Liver (tissue), 9 donors: Measurements from ENCODE around the gene GAP43. TPM values are rescaled to one million over a fixed set of nuclear protein-coding genes. Genes with fewer than 3 reads are reported as not detected.

ENCODE experiments used
- DNase-seq: peaks from one replicate; pipeline ENCODE4 v3.0.0-alpha.2; 2017; ENCODE audit warnings: low spot score
- H3K27ac ChIP-seq, 2 donors: one replicate each; pipeline ENCODE4 v1.7.0; 2013; ENCODE audit warnings: inconsistent platforms in 2 of 2, low read length in 2 of 2, control low read depth in 1 of 2, low read depth in 1 of 2, mild to moderate bottlenecking in 1 of 2
- H3K27me3 ChIP-seq, 4 donors: one replicate each; pipeline versions ENCODE4 v1.6.1 to v1.7.0; 2013; ENCODE audit warnings: low read length in 3 of 4, inconsistent platforms in 1 of 4, mild to moderate bottlenecking in 1 of 4, moderate library complexity in 1 of 4; ENCODE audit not compliant: control insufficient read depth in 4 of 4, insufficient read depth in 4 of 4
- H3K36me3 ChIP-seq, 4 donors: one replicate each; pipeline versions ENCODE4 v1.6.1 to v1.7.0; 2013; ENCODE audit warnings: low read length in 3 of 4, mild to moderate bottlenecking in 3 of 4, low read depth in 1 of 4, moderate library complexity in 1 of 4; ENCODE audit not compliant: control insufficient read depth in 4 of 4, insufficient read depth in 3 of 4
- H3K4me1 ChIP-seq, 4 donors: one replicate each; pipeline versions ENCODE4 v1.6.1 to v1.7.0; 2013; ENCODE audit warnings: low read length in 3 of 4, mild to moderate bottlenecking in 3 of 4, moderate library complexity in 1 of 4; ENCODE audit not compliant: control insufficient read depth in 4 of 4, insufficient read depth in 4 of 4
- H3K4me3 ChIP-seq, 3 donors: one replicate each; pipeline versions ENCODE4 v1.6.1 to v1.7.0; 2013; ENCODE audit warnings: low read length in 3 of 3, control low read depth in 1 of 3, low read depth in 1 of 3, mild to moderate bottlenecking in 1 of 3
- H3K9ac ChIP-seq, 2 donors: one replicate each; pipeline ENCODE4 v1.7.0; 2013; ENCODE audit warnings: low read length in 2 of 2, mild to moderate bottlenecking in 2 of 2, moderate library complexity in 2 of 2, control low read depth in 1 of 2, low read depth in 1 of 2
- H3K9me3 ChIP-seq, 4 donors: one replicate each; pipeline versions ENCODE4 v1.6.1 to v1.7.0; 2013; ENCODE audit warnings: low read length in 3 of 4; ENCODE audit not compliant: control insufficient read depth in 4 of 4
- ATF3 ChIP-seq: IDR thresholded peaks from 2 replicates; pipeline ENCODE4 v1.6.1; 2016; ENCODE audit warnings: antibody characterized with exemption
- CTCF ChIP-seq: fragments of 150-350 bp; IDR thresholded peaks from 2 replicates; pipeline ENCODE4 v1.5.1; 2017; ENCODE audit warnings: improper control_type of control experiment, low read depth, low read length; ENCODE audit not compliant: missing input control
- EGR1 ChIP-seq, 2 donors: IDR thresholded peaks; 2 replicates each; pipeline ENCODE4 v1.6.1; 2016 to 2018; ENCODE audit warnings: antibody characterized with exemption in 2 of 2, low read depth in 2 of 2
- FOXA1 ChIP-seq: IDR thresholded peaks from 2 replicates; pipeline ENCODE4 v1.6.1; 2016; ENCODE audit warnings: antibody characterized with exemption
- FOXA2 ChIP-seq: IDR thresholded peaks from 2 replicates; pipeline ENCODE4 v1.6.1; 2016; ENCODE audit warnings: antibody characterized with exemption
- GABPA ChIP-seq, 2 donors: IDR thresholded peaks in 1 of 2; conservative IDR thresholded peaks in 1 of 2; 2 replicates each; pipeline ENCODE4 v1.6.1; 2016; ENCODE audit warnings: antibody characterized with exemption in 2 of 2, mild to moderate bottlenecking in 1 of 2, moderate library complexity in 1 of 2
- HNF4A ChIP-seq, 2 donors: conservative IDR thresholded peaks; 2 replicates each; pipeline ENCODE4 v1.6.1; 2016; ENCODE audit warnings: antibody characterized with exemption in 2 of 2, mild to moderate bottlenecking in 2 of 2
- HNF4G ChIP-seq: IDR thresholded peaks from 2 replicates; pipeline ENCODE4 v1.6.1; 2016; ENCODE audit warnings: antibody characterized with exemption
- JUND ChIP-seq, 2 donors: IDR thresholded peaks; 2 replicates each; pipeline ENCODE4 v1.6.1; 2016; ENCODE audit warnings: antibody characterized with exemption in 2 of 2
- MAX ChIP-seq: IDR thresholded peaks from 2 replicates; pipeline ENCODE4 v1.6.1; 2016; ENCODE audit warnings: antibody characterized with exemption
- NR2F2 ChIP-seq: IDR thresholded peaks from 2 replicates; pipeline ENCODE4 v1.6.1; 2016; ENCODE audit warnings: antibody characterized with exemption
- RAD21 ChIP-seq, 2 donors: IDR thresholded peaks; 2 replicates each; pipeline ENCODE4 v1.6.1; 2016; ENCODE audit warnings: antibody characterized with exemption in 2 of 2, mild to moderate bottlenecking in 2 of 2
- REST ChIP-seq: IDR thresholded peaks from 2 replicates; pipeline ENCODE4 v1.6.1; 2016; ENCODE audit warnings: antibody characterized with exemption, mild to moderate bottlenecking
- RXRA ChIP-seq, 2 donors: IDR thresholded peaks; 2 replicates each; pipeline ENCODE4 v1.6.1; 2017 to 2018; ENCODE audit warnings: antibody characterized with exemption in 2 of 2, mild to moderate bottlenecking in 1 of 2
- SP1 ChIP-seq: IDR thresholded peaks from 2 replicates; pipeline ENCODE4 v1.6.1; 2018; ENCODE audit warnings: antibody characterized with exemption, mild to moderate bottlenecking
- TAF1 ChIP-seq: conservative IDR thresholded peaks from 2 replicates; pipeline ENCODE4 v1.6.1; 2016; ENCODE audit warnings: antibody characterized with exemption, mild to moderate bottlenecking
- YY1 ChIP-seq: IDR thresholded peaks from 2 replicates; pipeline ENCODE4 v1.6.1; 2016; ENCODE audit warnings: antibody characterized with exemption, mild to moderate bottlenecking
- ZBTB33 ChIP-seq: IDR thresholded peaks from 2 replicates; pipeline ENCODE4 v1.6.1; 2016; ENCODE audit warnings: antibody characterized with exemption
- WGBS: extraction: QIAGEN DNeasy Blood & Tissue Kit; methylation state at CpG from one replicate; pipeline ENCODE4 v1.1.7; 2013; 5-methylcytosine and 5-hydroxymethylcytosine counted together
- polyA plus RNA-seq, 2 donors: library from polyadenylated mRNA; stranded (reverse) in 1 of 2; unstranded in 1 of 2; fragments of 200-250 nt in 1 of 2; fragments of >200 nt in 1 of 2; fragmentation: Nextera tagmentation in 1 of 2; extraction: Ambion mirVana in 1 of 2; gene quantifications; one replicate each; pipeline versions ENCODE4 v1.2.1 to v1.2.3, GENCODE V29; 2013 to 2015
- total RNA-seq, 2 donors: library from RNA; depleted of rRNA; stranded (reverse); fragments of >200 nt; gene quantifications; one replicate each; pipeline ENCODE4 v1.2.3, GENCODE V29; 2014
- donor health status: healthy.
- donor health status: healthy.
- donor health status: healthy.
- donor health status: healthy.
- donor health status: healthy.

GAP43 gene
- total and polyA plus RNA-seq, 4 donors: 0.06 TPM; not detected in 3

GRCh38 chr3:115638991-115639390 lies 15.7 kb downstream of the GAP43 start (continued):
- no peak for TF ChIP-seq REST
- no peak for TF ChIP-seq EGR1 (IDR thresholded peaks at IDR 0.05; ENCODE audit: low read depth in 2 of 2)
- TF ChIP-seq RXRA (IDR thresholded peaks at IDR 0.05): no peak
- no peak for TF ChIP-seq YY1
- TF ChIP-seq RAD21 (IDR thresholded peaks at IDR 0.05): no peak
- no peak for TF ChIP-seq HNF4G
- no peak for TF ChIP-seq HNF4A (conservative IDR thresholded peaks at IDR 0.05)
- no peak for TF ChIP-seq SP1

- Histone ChIP-seq H3K27ac (no peak overlapping the region), H3K9me3 (no peaks in the 10 kb centered on the region), H3K4me3 (no peak overlapping the region), H3K9ac (no peak overlapping the region), H3K36me3 (no peaks in the 10 kb centered on the region), H3K4me1 (peaks cover 2 to 9% (median 7%) of the 10 kb centered on the region in 4 donors), H3K27me3 (no peaks in the 10 kb centered on the region)
- no peak for DNase-seq
- TF ChIP-seq FOXA1 (no peak), YY1 (no peak), RXRA (IDR thresholded peaks at IDR 0.05) (no peak), CTCF (no peak), JUND (IDR thresholded peaks at IDR 0.05) (no peak), SP1 (no peak), ZBTB33 (no peak), FOXA2 (no peak), GABPA (IDR thresholded peaks at IDR 0.05 in 1 of 2, conservative IDR thresholded peaks at IDR 0.05 in 1 of 2) (no peak), EGR1 (IDR thresholded peaks at IDR 0.05; ENCODE audit: low read depth in 2 of 2) (no peak), NR2F2 (no peak), RAD21 (IDR thresholded peaks at IDR 0.05) (no peak), ATF3 (no peak), HNF4A (conservative IDR thresholded peaks at IDR 0.05) (no peak), HNF4G (no peak), MAX (no peak), TAF1 (no peak), REST (no peak)
- WGBS: 90% methylated on average over 1 of the region's 1 CpG
These were observed 21.1 kb downstream of the GAP43 start for GRCh38 chr3:115644391-115644790.
